Gastroesophageal sphincter (tissue), 4 donors: ENCODE results near the gene CPAMD8. TPM values are rescaled to one million over a fixed set of nuclear protein-coding genes. Genes with fewer than 3 reads are reported as not detected.
A peak's percentile ranks its signal among the peaks of the same experiment; 100 is the strongest.

Experiments
- ATAC-seq: fragments of 150-250 bp; one replicate; pipeline ENCODE4 v1.9.1; 2016; ENCODE audit warnings: mild to moderate bottlenecking, moderate library complexity
- H3K27ac ChIP-seq, 4 donors: fragments of 200-600 bp; sonication (generic) in 3 of 4; 1 replicate in 3 of 4; 2 replicates in 1 of 4; pipeline ENCODE4 v1.5.1; 2016 to 2019
- H3K27me3 ChIP-seq: fragments of 200-600 bp; sonication (generic); one replicate; pipeline ENCODE4 v1.5.1; 2019
- H3K36me3 ChIP-seq, 2 donors: fragments of 200-600 bp; sonication (generic); one replicate each; pipeline ENCODE4 v1.5.1; 2019; ENCODE audit warnings: control low read depth in 1 of 2
- H3K4me1 ChIP-seq, 3 donors: fragments of 200-600 bp; sonication (generic); 1 replicate in 2 of 3; 2 replicates in 1 of 3; pipeline ENCODE4 v1.5.1; 2016 to 2019; ENCODE audit warnings: control low read depth in 2 of 3
- H3K4me3 ChIP-seq, 2 donors: fragments of 200-600 bp; sonication (generic); one replicate each; pipeline ENCODE4 v1.5.1; 2019; ENCODE audit warnings: mild to moderate bottlenecking in 1 of 2, moderate library complexity in 1 of 2
- H3K9me3 ChIP-seq, 3 donors: fragments of 200-600 bp; sonication (generic); one replicate each; pipeline ENCODE4 v1.5.1; 2017 to 2019; ENCODE audit warnings: control low read depth in 2 of 3
- CTCF ChIP-seq, 4 experiments: fragments of 200-600 bp in 2 of 4; fragments of 450-650 bp in 2 of 4; sonication (generic) in 1 of 4; IDR thresholded peaks; one replicate each; pipeline ENCODE4 v1.5.1; 2017 to 2019; ENCODE audit warnings: antibody characterized with exemption in 4 of 4, mild to moderate bottlenecking in 2 of 4, moderate library complexity in 2 of 4
- EP300 ChIP-seq: sonication (generic); formaldehyde crosslinking; IDR thresholded peaks from one replicate; pipeline ENCODE4 v1.6.1; 2017; ENCODE audit warnings: antibody characterized with exemption, mild to moderate bottlenecking
- POLR2A ChIP-seq, 2 donors: fragments of 450-650 bp; IDR thresholded peaks; one replicate each; pipeline ENCODE4 v1.6.1; 2017; ENCODE audit warnings: antibody characterized with exemption in 2 of 2, mild to moderate bottlenecking in 2 of 2, moderate library complexity in 1 of 2
- POLR2AphosphoS5 ChIP-seq: sonication (generic); formaldehyde crosslinking; IDR thresholded peaks from one replicate; pipeline ENCODE4 v1.6.1; 2017; ENCODE audit warnings: antibody characterized with exemption
- WGBS, 2 donors: methylation state at CpG; one replicate each; pipeline ENCODE4 v1.1.5; 2018; ENCODE audit warnings: low coverage in 1 of 2; 5-methylcytosine and 5-hydroxymethylcytosine counted together
- total RNA-seq, 4 donors: library from RNA; depleted of rRNA; stranded (reverse); fragments of >200 nt; gene quantifications; one replicate each; pipeline ENCODE4 v1.1.0, GENCODE V29; 2016

CPAMD8 gene
- total RNA-seq, 4 donors from 2014 or later: 6.9 to 12.0 (median 9.2) TPM

GRCh38 chr19:17055636-17056035, 29.0 kb upstream of the CPAMD8 start:
- WGBS, 2 donors: 80% methylated on average over 2 of the region's 15 CpGs; no CpG with 5 or more reads in 1 of the 2 donors
- Histone ChIP-seq H3K36me3 (peaks cover 0 to 82% of the 10 kb centered on the region in 2 donors), H3K9me3 (peaks cover 0 to 19% (median 0%) of the 10 kb centered on the region in 3 donors), H3K4me3 (no peak overlapping the region), H3K27ac (no peak overlapping the region), H3K27me3 (no peaks in the 10 kb centered on the region), H3K4me1 (no peaks in the 10 kb centered on the region)
- no peak for ATAC-seq
- TF ChIP-seq EP300 (no peak), POLR2AphosphoS5 (no peak), POLR2A (IDR thresholded peaks at IDR 0.05) (no peak), CTCF (IDR thresholded peaks at IDR 0.05) (no peak)

- peaks cover 0 to 88% of the 10 kb centered on the region in 2 donors for H3K36me3 ChIP-seq
- peaks cover 0 to 19% (median 0%) of the 10 kb centered on the region in 3 donors for H3K9me3 ChIP-seq
- ATAC-seq: no peak
These were observed 28.1 kb upstream of the CPAMD8 start for GRCh38 chr19:17054746-17055145.

GRCh38 chr19:17052439-17052838, 25.8 kb upstream of the CPAMD8 start:
- WGBS, 2 donors: 29 to 37% methylated on average over 4 to 6 of the region's 8 CpGs

More at GRCh38 chr19:17054746-17055145, 28.1 kb upstream of the CPAMD8 start:
- 80 to 90% methylated on average over 2 of the region's 5 CpGs for WGBS, 2 donors
- H3K27ac ChIP-seq: no peak overlapping the region
- H3K4me3 ChIP-seq: no peak overlapping the region
- no peak for TF ChIP-seq POLR2AphosphoS5
- no peak for TF ChIP-seq POLR2A (IDR thresholded peaks at IDR 0.05)
- no peak for TF ChIP-seq CTCF (IDR thresholded peaks at IDR 0.05)
- no peak for TF ChIP-seq EP300
- no peaks in the 10 kb centered on the region for H3K4me1 ChIP-seq
- no peaks in the 10 kb centered on the region for H3K27me3 ChIP-seq

GRCh38 chr19:17049711-17050280, 23.2 kb upstream of the CPAMD8 start:
- Histone ChIP-seq H3K4me3 (no peak overlapping the region), H3K27me3 (no peaks in the 10 kb centered on the region), H3K4me1 (no peaks in the 10 kb centered on the region), H3K36me3 (peaks cover 0 to 64% of the 10 kb centered on the region in 2 donors), H3K9me3 (no peaks in the 10 kb centered on the region), H3K27ac (no peak overlapping the region)
- 54 to 81% methylated on average over 3 to 17 of the region's 18 CpGs for WGBS, 2 donors
- ATAC-seq: no peak
- TF ChIP-seq EP300 (no peak), CTCF (IDR thresholded peaks at IDR 0.05) (no peak)

More at GRCh38 chr19:17052439-17052838, 25.8 kb upstream of the CPAMD8 start:
- Histone ChIP-seq H3K9me3 (peaks cover 0 to under 1% (median 0%) of the 10 kb centered on the region in 3 donors), H3K27ac (no peak overlapping the region), H3K27me3 (no peaks in the 10 kb centered on the region), H3K4me3 (no peak overlapping the region), H3K4me1 (no peaks in the 10 kb centered on the region), H3K36me3 (peaks cover 0 to 80% of the 10 kb centered on the region in 2 donors)
- TF ChIP-seq CTCF (IDR thresholded peaks at IDR 0.05): peak in 3 of 4 experiments; percentile 56 to 65 (median 64)
- no peak for TF ChIP-seq POLR2AphosphoS5
- no peak for ATAC-seq

GRCh38 chr19:17048885-17049453, 22.4 kb upstream of the CPAMD8 start:
- WGBS, 2 donors: 90 to 96% methylated on average over 2 to 4 of the region's 16 CpGs

More at GRCh38 chr19:17048885-17049453, 22.4 kb upstream of the CPAMD8 start:
- Histone ChIP-seq H3K9me3 (no peaks in the 10 kb centered on the region), H3K4me1 (no peaks in the 10 kb centered on the region), H3K36me3 (peaks cover 0 to 56% of the 10 kb centered on the region in 2 donors), H3K4me3 (no peak overlapping the region), H3K27me3 (no peaks in the 10 kb centered on the region), H3K27ac (no peak overlapping the region)
- ATAC-seq: no peak
- TF ChIP-seq POLR2A (IDR thresholded peaks at IDR 0.05): no peak
- TF ChIP-seq POLR2AphosphoS5: no peak
- TF ChIP-seq CTCF (IDR thresholded peaks at IDR 0.05): no peak
- TF ChIP-seq EP300: no peak
